ENCODE data around the gene GJA1.

- TF ChIP-seq CTCF (IDR thresholded peaks at IDR 0.05) (no peak), POLR2A (IDR thresholded peaks at IDR 0.05) (no peak)
Measured at GRCh38 chr6:121443971-121444541, 8.6 kb downstream of the GJA1 start.

Measured in upper lobe of left lung (tissue), 4 donors.